NCI-H69 (cell line): ENCODE data around the gene SLC37A3.
"Not testable (repeated sequence)": the region's sequence is repeated elsewhere in the genome, so short reads cannot be mapped to it uniquely, and the experiment has no call there.

Experiments
- DNase-seq: peaks from one replicate; lab custom pipeline; 2025; lab: John Stamatoyannopoulos, UW

The SLC37A3 gene

GRCh38 chr7:140397784-140398750 lies at the start of gene SLC37A3:
SLC37A3 (minus strand) TSS chr7:140398530; CDS start chr7:140382526, 16,004 bp downstream.
- DNase-seq, result peak; percentile 96

GRCh38 chr7:140447841-140448240 lies 49.5 kb upstream of the SLC37A3 start:
- no peak for DNase-seq

GRCh38 chr7:140446467-140446866 lies 48.1 kb upstream of the SLC37A3 start:
- DNase-seq, result peak; percentile 14

GRCh38 chr7:140441519-140441918 lies 43.2 kb upstream of the SLC37A3 start:
- peak; percentile 76 for DNase-seq

- DNase-seq, result peak; percentile 10
Measured at GRCh38 chr7:140440593-140440992, 42.3 kb upstream of the SLC37A3 start.

GRCh38 chr7:140439359-140439758 lies 41.0 kb upstream of the SLC37A3 start:
- DNase-seq, result no peak

GRCh38 chr7:140435252-140435895 lies 37.0 kb upstream of the SLC37A3 start:
- DNase-seq, result peak; percentile 68

- no peak for DNase-seq
Measured at GRCh38 chr7:140433396-140433795, 35.1 kb upstream of the SLC37A3 start.

- DNase-seq, result no peak
Measured at GRCh38 chr7:140426130-140426529, 27.8 kb upstream of the SLC37A3 start.

- no peak for DNase-seq
Measured at GRCh38 chr7:140425718-140426117, 27.4 kb upstream of the SLC37A3 start.

GRCh38 chr7:140423501-140423900 lies 25.2 kb upstream of the SLC37A3 start:
- DNase-seq, result no peak

- DNase-seq, result no peak
Measured at GRCh38 chr7:140421521-140421920, 23.2 kb upstream of the SLC37A3 start.

- no peak for DNase-seq
Measured at GRCh38 chr7:140418653-140419052, 20.3 kb upstream of the SLC37A3 start.

- peak; percentile 93 for DNase-seq
Measured at GRCh38 chr7:140418156-140418472, 19.8 kb upstream of the SLC37A3 start.

GRCh38 chr7:140417456-140418155 lies 19.3 kb upstream of the SLC37A3 start:
- DNase-seq, result peak; percentile 93

GRCh38 chr7:140416560-140416959 lies 18.2 kb upstream of the SLC37A3 start:
- peak; percentile 60 for DNase-seq

- not testable (repeated sequence) for DNase-seq
Measured at GRCh38 chr7:140415816-140416215, 17.5 kb upstream of the SLC37A3 start.

- no peak for DNase-seq
Measured at GRCh38 chr7:140415361-140415760, 17.0 kb upstream of the SLC37A3 start.

GRCh38 chr7:140404565-140405065 lies 6.3 kb upstream of the SLC37A3 start:
- DNase-seq, result peak; percentile 60

- DNase-seq, result peak; percentile 89
Measured at GRCh38 chr7:140403878-140404564, 5.7 kb upstream of the SLC37A3 start, which contains the start of gene RAB19. RAB19 (plus strand) TSS chr7:140404058; CDS start chr7:140407647, 3,589 bp downstream.

- DNase-seq, result no peak
Measured at GRCh38 chr7:140402178-140402835, 4.0 kb upstream of the SLC37A3 start.
